GM10847 (cell line): ENCODE measurements around the gene MECR.

Experiments
- POLR2A ChIP-seq: IDR thresholded peaks from 2 replicates; pipeline ENCODE4 v1.6.1; 2011; ENCODE audit not compliant: insufficient read length; ENCODE audit errors: extremely low read depth

Gene MECR

DNA sequence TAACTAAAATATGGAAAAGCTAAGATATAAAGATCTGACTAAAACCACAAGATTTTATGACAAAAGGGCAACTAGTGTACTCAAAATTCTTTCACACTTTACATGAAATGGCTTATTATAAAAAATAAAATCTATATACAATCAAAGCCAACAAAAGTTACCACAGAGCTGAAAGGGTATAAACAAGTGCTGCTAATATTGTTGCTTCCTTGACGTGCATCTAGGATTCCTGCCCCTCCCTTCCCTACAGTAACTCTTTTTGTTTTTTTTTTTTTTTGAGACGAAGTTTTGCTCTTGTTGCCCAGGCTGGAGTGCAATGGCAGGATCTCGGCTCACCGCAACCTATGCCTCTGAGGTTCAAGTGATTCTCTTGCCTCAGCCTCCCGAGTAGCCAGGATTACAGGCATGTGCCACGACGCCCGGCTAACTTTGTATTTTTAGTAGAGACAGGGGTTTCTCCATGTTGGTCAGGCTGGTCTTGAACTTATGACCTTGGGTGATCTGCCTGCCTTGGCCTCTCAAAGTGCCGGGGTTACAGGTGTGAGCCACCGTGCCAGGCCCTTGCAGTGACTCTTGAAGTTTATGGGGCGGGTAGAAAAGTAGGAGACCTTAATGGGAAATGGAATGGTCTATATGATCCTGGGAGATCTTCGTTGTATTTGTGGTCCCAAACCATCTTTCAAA, 53.6 kb downstream of the MECR start:
- no peak for TF ChIP-seq POLR2A

DNA sequence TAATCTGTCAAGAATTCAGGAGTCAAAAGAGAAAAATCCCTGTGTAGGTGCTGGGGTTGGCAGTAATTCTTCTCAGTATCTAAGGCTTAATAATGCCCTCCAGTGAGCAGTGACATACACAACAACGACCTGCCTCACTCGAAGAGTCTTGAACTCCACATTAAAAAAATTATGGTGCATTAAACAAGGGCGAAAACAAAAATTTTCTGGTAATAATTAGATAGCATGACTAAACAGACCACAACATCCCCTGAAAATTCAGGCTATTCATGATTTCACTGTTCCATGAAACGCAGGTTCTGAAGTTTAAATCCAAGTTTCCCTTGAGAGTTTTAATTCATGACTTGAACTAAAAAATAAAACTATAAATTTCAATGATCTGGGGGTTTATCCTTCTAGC, 54.2 kb downstream of the MECR start:
- TF ChIP-seq POLR2A, result no peak

DNA sequence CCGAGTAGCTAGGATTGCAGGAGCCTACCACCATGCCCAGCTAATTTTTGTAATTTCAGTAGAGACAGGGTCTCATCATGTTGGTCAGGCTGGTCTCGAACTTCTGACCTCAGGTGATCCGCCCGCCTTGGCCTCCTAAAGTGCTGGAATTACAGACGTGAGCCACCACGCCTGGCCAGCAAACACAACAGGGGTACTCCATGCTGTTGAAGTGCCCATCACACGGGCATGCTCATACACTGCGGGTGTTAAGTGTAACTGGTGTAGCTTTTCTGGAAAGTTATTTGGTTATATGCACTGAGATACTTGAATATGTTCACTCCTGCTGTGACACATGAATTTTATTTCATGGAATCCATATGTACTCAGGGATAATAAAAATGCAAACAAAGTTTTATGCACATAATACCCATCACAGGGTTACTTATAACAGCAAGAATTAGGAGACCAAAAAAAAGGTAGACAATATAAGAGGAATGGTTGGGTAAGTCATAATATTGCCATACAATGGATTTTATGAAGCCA, 58.3 kb downstream of the MECR start:
- no peak for TF ChIP-seq POLR2A

DNA sequence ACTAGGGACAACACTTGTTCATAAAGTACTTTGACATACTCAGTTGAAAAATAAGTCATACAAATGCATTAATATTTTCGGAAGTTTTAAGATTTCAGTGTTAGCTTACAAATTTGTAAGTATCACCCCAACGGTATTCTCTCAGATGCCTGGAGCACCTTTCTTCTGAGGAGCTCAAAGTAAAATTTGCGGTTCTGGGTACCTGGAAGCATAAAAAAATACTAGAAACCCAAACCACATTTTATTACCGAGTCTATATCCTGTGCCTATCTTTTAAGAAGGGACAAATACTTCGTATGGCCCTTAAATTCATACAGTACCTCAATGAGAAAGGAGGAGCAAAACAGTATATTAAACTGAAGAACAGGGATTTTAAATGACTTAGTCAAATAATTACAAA, 59.2 kb downstream of the MECR start:
- TF ChIP-seq POLR2A, result no peak

DNA sequence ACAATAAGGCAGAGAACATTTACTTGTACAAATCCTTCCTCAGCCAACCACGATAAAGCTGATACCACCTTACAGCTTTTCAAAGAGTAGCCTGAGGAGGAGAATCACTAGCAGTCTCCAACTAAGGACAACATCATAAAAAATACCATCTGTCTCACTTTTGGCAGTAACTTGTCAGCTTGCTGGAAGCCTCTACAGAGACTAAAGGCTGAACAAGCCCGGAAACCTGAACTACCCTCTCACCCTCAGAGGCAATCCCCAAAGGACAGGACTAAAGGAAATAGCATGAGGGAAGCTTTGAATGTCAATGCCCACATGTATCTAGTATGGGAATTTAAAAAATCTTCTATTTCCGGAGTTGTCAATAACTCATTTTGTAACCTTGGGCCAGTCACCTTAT, 59.6 kb downstream of the MECR start:
- TF ChIP-seq POLR2A, result no peak

DNA sequence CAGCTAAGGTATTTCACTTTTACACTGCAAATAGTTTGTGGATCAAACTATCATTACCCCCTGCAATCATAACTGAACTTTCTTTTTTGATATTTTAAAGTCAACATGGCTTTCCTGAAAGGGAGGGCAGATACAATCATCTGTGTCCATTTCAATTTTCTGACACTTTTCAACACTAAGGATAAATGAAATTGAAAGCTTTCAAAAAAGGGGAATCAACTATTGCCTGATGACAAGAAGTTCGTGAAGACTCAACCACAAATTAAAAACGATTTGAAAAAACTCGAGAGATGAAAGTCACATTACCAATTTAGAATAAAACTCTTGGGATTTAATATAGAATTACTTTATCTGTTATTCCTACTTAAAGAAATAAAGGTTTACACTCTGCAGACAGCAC, 60.8 kb downstream of the MECR start:
- TF ChIP-seq POLR2A, result no peak

DNA sequence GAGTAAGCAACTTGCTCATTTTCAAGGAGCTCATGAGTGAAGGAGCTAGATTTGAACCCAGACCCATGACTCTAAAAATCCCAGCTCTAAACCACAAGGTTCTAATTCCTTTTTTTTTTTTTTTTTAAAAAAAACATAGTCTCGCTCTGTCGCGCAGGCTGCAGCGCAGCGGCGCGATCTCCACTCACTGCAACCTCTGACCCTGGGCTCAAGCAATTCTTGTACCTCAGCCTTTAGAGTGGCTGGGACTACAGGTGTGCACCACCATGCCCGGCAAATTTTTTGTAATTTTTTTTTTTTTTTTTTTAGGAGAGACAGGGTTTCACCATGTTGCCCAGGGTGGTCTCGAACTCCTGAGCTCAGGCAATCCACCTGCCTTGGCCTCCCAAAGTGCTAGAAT, 62.8 kb downstream of the MECR start:
- TF ChIP-seq POLR2A, result no peak

DNA sequence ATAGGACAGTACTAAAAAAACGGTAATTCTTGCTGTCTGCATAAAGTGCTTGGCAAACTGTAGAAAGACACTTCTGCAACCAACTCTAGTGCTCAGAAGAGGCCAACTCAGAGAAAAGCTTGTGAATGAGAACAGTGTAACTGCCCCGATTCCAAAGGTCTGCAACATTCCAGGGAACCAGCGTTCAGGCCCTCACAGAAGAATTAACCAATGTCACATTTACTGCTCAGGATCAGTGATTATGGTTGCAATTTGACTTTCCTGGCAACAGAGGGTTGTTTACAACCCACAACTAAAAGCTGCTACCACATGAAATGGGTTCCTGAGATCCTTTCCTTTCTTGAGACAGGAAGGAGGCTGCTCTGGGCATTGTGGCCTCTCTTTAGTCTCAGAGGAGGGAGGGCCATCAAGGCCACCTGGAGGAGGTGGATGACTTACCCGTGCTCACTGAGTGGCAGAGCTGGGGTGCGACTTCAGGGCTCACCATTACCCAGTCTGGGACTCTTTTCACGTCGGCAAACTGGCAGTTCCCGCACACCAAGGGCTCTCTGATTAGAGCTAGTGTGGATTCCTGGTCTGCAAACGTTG, 64.3 kb downstream of the MECR start:
- no peak for TF ChIP-seq POLR2A

DNA sequence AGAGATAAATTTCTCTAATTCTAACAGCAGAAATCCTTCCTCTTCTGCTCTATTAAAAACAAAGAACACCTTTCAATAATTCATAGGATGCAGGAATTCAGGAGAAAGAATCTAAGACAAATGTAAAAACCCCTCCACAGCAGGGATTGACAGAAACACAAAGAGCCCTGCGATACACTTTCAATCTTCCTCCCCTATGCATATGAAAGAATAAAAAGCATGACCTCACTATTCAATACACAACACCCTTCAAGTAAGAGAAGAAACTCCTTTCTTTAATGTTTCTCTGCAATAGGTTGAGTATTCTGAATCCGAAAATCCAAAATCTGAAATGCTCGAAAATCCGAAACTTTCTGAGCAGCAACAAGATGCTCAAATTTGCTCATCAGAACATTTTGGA, 66.1 kb downstream of the MECR start:
- TF ChIP-seq POLR2A, result no peak

DNA sequence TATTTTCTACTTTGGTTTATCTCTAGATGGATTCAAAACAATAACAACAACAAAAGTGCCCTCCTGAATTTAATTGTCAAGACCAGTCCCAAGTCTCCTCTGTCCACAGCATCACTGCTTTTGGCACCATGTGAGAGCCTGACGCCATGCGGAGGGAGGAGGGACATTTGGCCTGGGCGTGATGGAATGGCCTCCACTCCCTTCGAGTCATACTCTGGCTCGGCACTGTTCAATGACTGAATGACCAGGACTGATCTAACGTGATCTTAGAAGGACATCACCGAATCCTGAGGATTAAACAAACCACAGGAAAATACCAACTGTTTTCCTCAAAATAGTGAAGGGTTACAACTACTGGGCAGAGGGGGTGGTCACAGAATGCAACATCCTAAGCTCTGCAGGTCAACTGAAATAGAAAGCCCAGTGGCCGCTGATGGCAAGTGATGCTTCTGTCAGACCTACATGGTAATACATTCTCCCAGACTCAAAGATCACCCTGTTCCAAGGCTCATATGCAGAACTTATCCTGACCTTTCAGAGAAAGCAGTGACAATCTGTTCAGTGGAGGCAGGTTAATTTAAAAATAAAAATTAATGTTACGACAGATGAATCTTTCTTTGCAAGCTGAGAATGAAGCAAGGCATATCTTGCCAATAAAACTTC, 68.1 kb downstream of the MECR start:
- no peak for TF ChIP-seq POLR2A

DNA sequence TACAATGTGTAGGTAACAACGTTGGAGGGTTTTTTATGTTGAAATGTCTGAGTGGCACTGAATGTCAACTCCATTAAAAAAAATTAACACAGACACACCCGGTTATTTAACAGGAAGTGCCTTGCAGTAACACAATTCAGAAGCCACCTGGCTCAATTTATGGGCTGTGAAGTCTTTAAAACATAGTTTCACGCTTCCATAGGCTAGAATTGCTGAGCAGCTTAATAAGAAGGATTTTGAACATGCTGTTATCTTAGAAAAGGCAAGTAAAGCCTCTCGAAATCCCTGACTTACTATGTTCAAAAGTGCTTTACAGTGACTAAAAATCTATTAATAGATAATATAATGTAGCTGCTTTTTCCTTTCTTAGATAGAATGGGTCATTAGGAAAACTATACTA, 68.7 kb downstream of the MECR start:
- TF ChIP-seq POLR2A, result no peak

DNA sequence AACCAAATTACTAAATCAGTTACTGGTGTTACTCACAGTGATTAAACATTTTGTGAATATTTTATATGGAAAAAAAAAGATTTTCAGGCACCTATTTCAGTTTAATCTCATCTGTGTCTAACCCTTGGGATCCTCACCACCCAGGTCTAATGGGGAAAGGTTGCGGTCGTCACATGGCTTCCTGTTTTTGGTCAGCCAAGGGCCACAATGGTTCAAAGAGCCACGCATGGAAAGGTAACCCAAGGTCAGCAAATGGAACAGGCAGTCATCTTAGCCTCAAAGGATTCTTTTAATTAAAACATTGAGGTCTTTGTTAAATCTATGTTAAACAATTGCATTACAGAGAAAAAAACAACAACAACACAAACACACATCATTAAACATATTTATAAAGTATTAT, 71.0 kb downstream of the MECR start:
- TF ChIP-seq POLR2A, result no peak

DNA sequence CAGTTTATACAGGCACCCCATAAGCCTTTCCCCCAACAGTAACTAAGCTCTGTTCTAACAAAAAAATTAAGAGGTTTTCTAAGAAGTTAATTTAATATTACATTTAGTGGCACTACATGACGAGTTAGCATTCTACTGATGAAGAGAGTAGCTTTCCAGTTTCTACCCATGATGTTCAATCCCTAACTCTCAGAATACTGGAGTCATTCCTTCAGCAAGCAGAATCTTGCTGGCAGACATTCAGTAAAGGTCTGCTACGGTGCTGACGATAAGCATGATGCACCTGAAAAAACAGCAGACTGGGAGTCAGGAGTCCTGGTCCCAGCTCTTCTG, 73.5 kb downstream of the MECR start:
- TF ChIP-seq POLR2A, result no peak

DNA sequence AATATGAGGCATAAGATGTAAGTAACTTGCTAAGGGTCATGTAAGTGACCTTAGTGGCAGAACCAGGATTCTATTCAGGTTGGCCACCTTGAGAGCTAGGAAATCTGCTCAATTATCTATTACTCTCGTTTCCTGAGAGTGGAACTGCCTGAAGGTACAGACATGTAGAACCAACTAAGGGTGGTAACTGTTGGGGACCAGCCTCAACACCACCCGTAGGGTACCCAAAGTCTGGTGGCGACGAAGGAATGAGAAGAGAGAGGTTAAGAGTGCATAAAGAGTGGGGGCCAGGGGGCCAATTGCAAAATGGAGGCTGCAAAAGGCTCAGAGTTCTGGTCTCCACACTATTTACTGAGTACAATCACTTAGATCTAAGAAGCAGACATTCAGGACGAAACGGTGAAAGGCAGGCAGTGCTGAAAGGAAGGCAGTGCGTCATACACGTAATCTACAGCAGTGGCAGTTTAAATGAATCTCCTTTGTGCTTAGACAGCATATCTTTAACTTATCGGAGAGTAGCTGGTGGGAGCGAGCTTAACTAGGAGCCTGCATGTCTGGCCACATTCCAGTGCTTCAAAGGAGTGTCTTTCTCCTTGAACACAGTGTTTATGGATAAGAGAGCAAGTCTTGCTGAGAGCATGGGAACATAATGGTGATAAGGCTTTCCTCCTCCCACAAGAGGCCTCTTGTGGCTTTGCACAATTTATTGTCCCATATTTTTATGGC, 74.0 kb downstream of the MECR start:
- no peak for TF ChIP-seq POLR2A

DNA sequence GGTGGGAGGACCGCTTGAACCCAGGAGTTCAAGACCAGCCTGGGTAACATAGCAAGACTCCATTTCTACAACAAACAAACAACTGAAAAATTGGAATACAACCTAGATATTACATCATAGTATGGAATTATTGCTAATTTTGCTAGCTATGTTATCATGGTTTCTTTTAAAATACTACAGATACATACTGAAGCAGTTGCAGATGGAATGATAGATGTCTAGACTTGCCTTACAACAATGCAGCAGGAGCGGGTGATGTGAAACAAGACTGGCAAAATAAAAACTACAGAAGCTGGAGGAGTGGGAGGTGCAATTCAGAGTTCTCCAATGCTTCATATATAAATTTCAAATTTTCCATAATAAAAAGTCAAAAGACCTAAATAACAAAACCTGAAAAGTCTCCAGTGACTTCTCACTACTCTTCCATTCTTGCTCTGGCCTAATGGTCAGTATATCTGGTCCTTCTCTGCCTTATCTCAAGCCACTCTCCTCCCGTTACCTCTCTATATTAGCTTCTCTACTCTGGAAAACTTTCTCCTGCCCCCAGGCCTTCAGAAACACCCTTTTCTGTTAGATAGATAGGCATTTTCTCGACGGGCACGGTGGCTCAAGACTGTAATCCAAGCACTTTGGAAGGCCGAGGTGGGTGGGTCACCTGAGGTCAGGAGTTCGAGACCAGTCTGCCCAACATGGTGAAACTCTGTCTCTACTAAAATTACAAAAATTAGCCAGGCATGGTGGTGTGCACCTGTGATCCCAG, 78.5 kb downstream of the MECR start:
- TF ChIP-seq POLR2A, result no peak
